HEK293 (cell line): ENCODE measurements around the gene ARPC1A.

ENCODE experiments used
- ATF2 ChIP-seq: fragments of 450-650 bp; formaldehyde crosslinking; IDR thresholded peaks from 2 replicates; pipeline ENCODE4 v1.5.1; 2016; ENCODE audit warnings: missing biosample characterization, missing genetic modification characterization, low read depth
- MEIS1 ChIP-seq: sonication (generic); formaldehyde crosslinking; IDR thresholded peaks from 2 replicates; pipeline ENCODE4 v1.8.1; 2022; ENCODE audit warnings: missing genetic modification reagents, mild to moderate bottlenecking, borderline replicate concordance
- REST ChIP-seq: fragments of 450-650 bp; formaldehyde crosslinking; IDR thresholded peaks from 2 replicates; pipeline ENCODE4 v1.5.1; 2016; ENCODE audit warnings: missing biosample characterization, missing genetic modification characterization
- SP2 ChIP-seq: fragments of 450-650 bp; formaldehyde crosslinking; IDR thresholded peaks from 2 replicates; pipeline ENCODE4 v1.5.1; 2016; ENCODE audit warnings: missing biosample characterization, missing genetic modification characterization
- ZNF274 ChIP-seq, 2 experiments: fragments of 200-500 bp in 1 of 2; fragments of 450-650 bp in 1 of 2; sonication (Bioruptor generic) in 1 of 2; formaldehyde crosslinking in 1 of 2; IDR thresholded peaks; 2 replicates each; pipeline versions ENCODE4 v1.5.1 to v1.6.1; 2014 to 2016; ENCODE audit warnings: borderline replicate concordance in 1 of 2, inconsistent platforms in 1 of 2, low read length in 1 of 2, missing biosample characterization in 1 of 2, missing genetic modification characterization in 1 of 2
- ZNF426 ChIP-seq: fragments of 450-650 bp; formaldehyde crosslinking; IDR thresholded peaks from 2 replicates; pipeline ENCODE4 v1.5.1; 2017; ENCODE audit warnings: missing biosample characterization, missing genetic modification characterization, mild to moderate bottlenecking, inconsistent platforms, moderate library complexity
- ZNF777 ChIP-seq: fragments of 450-650 bp; formaldehyde crosslinking; IDR thresholded peaks from 2 replicates; pipeline ENCODE4 v1.5.1; 2017; ENCODE audit warnings: missing biosample characterization, missing genetic modification characterization, borderline replicate concordance
- TF ChIP-seq, protein P1 (sequence below): fragments of 450-650 bp; formaldehyde crosslinking; IDR thresholded peaks from 2 replicates; pipeline ENCODE4 v1.5.1; 2016; ENCODE audit warnings: missing biosample characterization, missing genetic modification characterization
- TF ChIP-seq, protein P2 (sequence below): fragments of 450-650 bp; formaldehyde crosslinking; IDR thresholded peaks from 2 replicates; pipeline ENCODE4 v1.5.1; 2017; ENCODE audit warnings: missing biosample characterization, missing genetic modification characterization

- TF ChIP-seq, protein P1, sequence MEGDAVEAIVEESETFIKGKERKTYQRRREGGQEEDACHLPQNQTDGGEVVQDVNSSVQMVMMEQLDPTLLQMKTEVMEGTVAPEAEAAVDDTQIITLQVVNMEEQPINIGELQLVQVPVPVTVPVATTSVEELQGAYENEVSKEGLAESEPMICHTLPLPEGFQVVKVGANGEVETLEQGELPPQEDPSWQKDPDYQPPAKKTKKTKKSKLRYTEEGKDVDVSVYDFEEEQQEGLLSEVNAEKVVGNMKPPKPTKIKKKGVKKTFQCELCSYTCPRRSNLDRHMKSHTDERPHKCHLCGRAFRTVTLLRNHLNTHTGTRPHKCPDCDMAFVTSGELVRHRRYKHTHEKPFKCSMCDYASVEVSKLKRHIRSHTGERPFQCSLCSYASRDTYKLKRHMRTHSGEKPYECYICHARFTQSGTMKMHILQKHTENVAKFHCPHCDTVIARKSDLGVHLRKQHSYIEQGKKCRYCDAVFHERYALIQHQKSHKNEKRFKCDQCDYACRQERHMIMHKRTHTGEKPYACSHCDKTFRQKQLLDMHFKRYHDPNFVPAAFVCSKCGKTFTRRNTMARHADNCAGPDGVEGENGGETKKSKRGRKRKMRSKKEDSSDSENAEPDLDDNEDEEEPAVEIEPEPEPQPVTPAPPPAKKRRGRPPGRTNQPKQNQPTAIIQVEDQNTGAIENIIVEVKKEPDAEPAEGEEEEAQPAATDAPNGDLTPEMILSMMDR (tag by site-specific recombination): no peak
- TF ChIP-seq ZNF777 (tag by site-specific recombination) (no peak), REST (tag by site-specific recombination) (no peak), ZNF274 (IDR thresholded peaks at IDR 0.05; ENCODE audit: low read length) (no peak), ZNF274 (tag by site-specific recombination; IDR thresholded peaks at IDR 0.05; ENCODE audit: borderline replicate concordance) (no peak), ATF2 (tag by site-specific recombination) (no peak), MEIS1 (CRISPR knock-in tag) (no peak), SP2 (tag by site-specific recombination) (no peak), ZNF426 (tag by site-specific recombination) (no peak)
- TF ChIP-seq, protein P2, sequence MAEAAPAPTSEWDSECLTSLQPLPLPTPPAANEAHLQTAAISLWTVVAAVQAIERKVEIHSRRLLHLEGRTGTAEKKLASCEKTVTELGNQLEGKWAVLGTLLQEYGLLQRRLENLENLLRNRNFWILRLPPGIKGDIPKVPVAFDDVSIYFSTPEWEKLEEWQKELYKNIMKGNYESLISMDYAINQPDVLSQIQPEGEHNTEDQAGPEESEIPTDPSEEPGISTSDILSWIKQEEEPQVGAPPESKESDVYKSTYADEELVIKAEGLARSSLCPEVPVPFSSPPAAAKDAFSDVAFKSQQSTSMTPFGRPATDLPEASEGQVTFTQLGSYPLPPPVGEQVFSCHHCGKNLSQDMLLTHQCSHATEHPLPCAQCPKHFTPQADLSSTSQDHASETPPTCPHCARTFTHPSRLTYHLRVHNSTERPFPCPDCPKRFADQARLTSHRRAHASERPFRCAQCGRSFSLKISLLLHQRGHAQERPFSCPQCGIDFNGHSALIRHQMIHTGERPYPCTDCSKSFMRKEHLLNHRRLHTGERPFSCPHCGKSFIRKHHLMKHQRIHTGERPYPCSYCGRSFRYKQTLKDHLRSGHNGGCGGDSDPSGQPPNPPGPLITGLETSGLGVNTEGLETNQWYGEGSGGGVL (tag by site-specific recombination): no peak
Measured at GRCh38 chr7:99309111-99309510, 16.6 kb upstream of the ARPC1A start.
